AG09319 (cell line): ENCODE measurements around the gene RGS18.

ENCODE experiments used
- DNase-seq: peaks from one replicate; pipeline ENCODE4 v3.0.0-alpha.2; 2010; ENCODE audit warnings: low read depth; ENCODE audit errors: extremely low read depth
- CTCF ChIP-seq: IDR thresholded peaks from 2 replicates; pipeline ENCODE4 v1.5.1; 2011; ENCODE audit warnings: low read depth, mild to moderate bottlenecking, inconsistent platforms, low read length, moderate library complexity

Gene RGS18

GRCh38 chr1:192151176-192151575 is 7.1 kb upstream of the RGS18 start:
- no peak for DNase-seq
- no peak for TF ChIP-seq CTCF

GRCh38 chr1:192153276-192153675 is 5.0 kb upstream of the RGS18 start:
- no peak for DNase-seq
- TF ChIP-seq CTCF: no peak

- TF ChIP-seq CTCF: no peak
- no peak for DNase-seq
Observed at GRCh38 chr1:192157067-192157466, 1.2 kb upstream of the RGS18 start.

- no peak for DNase-seq
Observed at GRCh38 chr1:192159014-192159413, 752 bp downstream of the RGS18 start.

GRCh38 chr1:192159781-192160180 is 1.5 kb downstream of the RGS18 start:
- DNase-seq: no peak

More at GRCh38 chr1:192159014-192159413, 752 bp downstream of the RGS18 start:
- TF ChIP-seq CTCF: no peak

GRCh38 chr1:192160196-192160595 is 1.9 kb downstream of the RGS18 start:
- TF ChIP-seq CTCF: no peak
- DNase-seq: no peak

More at GRCh38 chr1:192159781-192160180, 1.5 kb downstream of the RGS18 start:
- TF ChIP-seq CTCF: no peak

- TF ChIP-seq CTCF: no peak
- no peak for DNase-seq
Observed at GRCh38 chr1:192161976-192162375, 3.7 kb downstream of the RGS18 start.
